Neural progenitor cell (in vitro differentiated cells): ENCODE data around the gene USP54. TPM values are rescaled to one million over a fixed set of nuclear protein-coding genes. Genes with fewer than 3 reads are reported as not detected.

Experiments used
- DNase-seq: peaks from one replicate; pipeline ENCODE4 v3.0.0-alpha.2; 2016; ENCODE audit warnings: low spot score
- H2AFZ ChIP-seq: fragments of 200-600 bp; sonication (generic); replicated peaks from 2 replicates; pipeline ENCODE4 v1.6.1; 2016; ENCODE audit warnings: antibody characterized with exemption
- H3F3A ChIP-seq: fragments of 200-600 bp; sonication (generic); 2 replicates; pipeline ENCODE4 v1.6.1; 2016; ENCODE audit warnings: antibody characterized with exemption, low read depth
- H3K27ac ChIP-seq: fragments of 200-600 bp; sonication (generic); 2 replicates; pipeline ENCODE4 v1.5.1; 2016; ENCODE audit warnings: mild to moderate bottlenecking
- H3K27me3 ChIP-seq: fragments of 200-600 bp; sonication (generic); 2 replicates; pipeline ENCODE4 v1.6.1; 2016; ENCODE audit warnings: mild to moderate bottlenecking, moderate library complexity
- H3K36me3 ChIP-seq: fragments of 200-600 bp; sonication (generic); 2 replicates; pipeline ENCODE4 v1.5.1; 2016
- H3K4me1 ChIP-seq: fragments of 200-600 bp; sonication (generic); 2 replicates; pipeline ENCODE4 v1.6.1; 2016; ENCODE audit warnings: mixed run types
- H3K4me2 ChIP-seq: fragments of 200-600 bp; sonication (generic); 2 replicates; pipeline ENCODE4 v1.6.1; 2016
- H3K4me3 ChIP-seq: fragments of 200-600 bp; sonication (generic); 2 replicates; pipeline ENCODE4 v1.5.1; 2016
- H3K79me2 ChIP-seq: fragments of 200-600 bp; sonication (generic); 2 replicates; pipeline ENCODE4 v1.6.1; 2016; ENCODE audit warnings: low read depth
- H3K9ac ChIP-seq: fragments of 200-600 bp; sonication (generic); 2 replicates; pipeline ENCODE4 v1.6.1; 2016
- H3K9me3 ChIP-seq: fragments of 200-600 bp; sonication (generic); 2 replicates; pipeline ENCODE4 v1.5.1; 2016; ENCODE audit warnings: low read depth
- H4K20me1 ChIP-seq: fragments of 200-600 bp; sonication (generic); 2 replicates; pipeline ENCODE4 v1.6.1; 2016; ENCODE audit warnings: low read depth
- H3K27ac Mint-ChIP-seq: 3 replicates; pipeline ENCODE4 v1.8.0; 2021; ENCODE audit warnings: mixed read lengths
- H3K27me3 Mint-ChIP-seq: 2 replicates; pipeline ENCODE4 v1.8.0; 2022; ENCODE audit warnings: low read depth, mild to moderate bottlenecking, inconsistent platforms, moderate library complexity, mixed read lengths; ENCODE audit not compliant: insufficient read depth
- H3K36me3 Mint-ChIP-seq: 3 replicates; pipeline ENCODE4 v1.8.0; 2021; ENCODE audit warnings: mixed read lengths
- H3K4me1 Mint-ChIP-seq: 3 replicates; pipeline ENCODE4 v1.8.0; 2021; ENCODE audit warnings: mixed read lengths
- H3K4me3 Mint-ChIP-seq: 3 replicates; pipeline ENCODE4 v1.8.0; 2021; ENCODE audit warnings: mild to moderate bottlenecking, moderate library complexity, mixed read lengths
- H3K9me3 Mint-ChIP-seq: 3 replicates; pipeline ENCODE4 v1.8.0; 2020; ENCODE audit warnings: mixed read lengths
- CTCF ChIP-seq: fragments of 200-600 bp; sonication (generic); IDR thresholded peaks from 2 replicates; pipeline ENCODE4 v1.5.1; 2017; ENCODE audit warnings: antibody characterized with exemption, mild to moderate bottlenecking
- EZH2 ChIP-seq: fragments of 200-600 bp; sonication (generic); IDR thresholded peaks from 2 replicates; pipeline ENCODE4 v1.6.1; 2017; ENCODE audit warnings: antibody characterized with exemption, mild to moderate bottlenecking, moderate library complexity
- EZH2phosphoT487 ChIP-seq: fragments of 200-600 bp; sonication (generic); IDR thresholded peaks from 2 replicates; pipeline ENCODE4 v1.6.1; 2017; ENCODE audit warnings: antibody characterized with exemption
- small RNA-seq: library from RNA; depleted of rRNA; stranded (forward); fragments of <200 nt; gene quantifications from one replicate; pipeline ENCODE3, GENCODE V24; 2015
- total RNA-seq: library from RNA; depleted of rRNA; stranded (reverse); fragments of >200 nt; gene quantifications from 2 replicates; pipeline ENCODE4 v1.2.3, GENCODE V29; 2015; ENCODE audit warnings: low replicate concordance

Gene USP54
- total RNA-seq, 1 donor from 2014 or later = 97.2 TPM

GRCh38 chr10:73456187-73456890 lies 134.8 kb downstream of the USP54 start:
- H3K9ac ChIP-seq = no peak overlapping the region
- H3K4me2 ChIP-seq = no peak overlapping the region
- Mint-ChIP-seq H3K4me3 (no peak overlapping the region), H3K9me3 (no peaks in the 10 kb centered on the region), H3K4me1 (no peaks in the 10 kb centered on the region), H3K27me3 (no peaks in the 10 kb centered on the region), H3K36me3 (peaks cover 9% of the 10 kb centered on the region), H3K27ac (no peak overlapping the region)
- H3K9me3 ChIP-seq = no peaks in the 10 kb centered on the region
- H2AFZ ChIP-seq = no peak overlapping the region
- no peaks in the 10 kb centered on the region for H3F3A ChIP-seq
- H3K36me3 ChIP-seq = peaks cover 8% of the 10 kb centered on the region
- H3K4me1 ChIP-seq = no peaks in the 10 kb centered on the region
- TF ChIP-seq CTCF = no peak
- TF ChIP-seq EZH2 = no peak
- no peak for TF ChIP-seq EZH2phosphoT487
- no peaks in the 10 kb centered on the region for H4K20me1 ChIP-seq
- no peak overlapping the region for H3K27ac ChIP-seq
- no peaks in the 10 kb centered on the region for H3K79me2 ChIP-seq
- H3K4me3 ChIP-seq = no peak overlapping the region
- DNase-seq = no peak
- H3K27me3 ChIP-seq = no peaks in the 10 kb centered on the region

- H3K4me1 ChIP-seq = no peaks in the 10 kb centered on the region
- no peaks in the 10 kb centered on the region for H3K27me3 ChIP-seq
- TF ChIP-seq CTCF = no peak
- TF ChIP-seq EZH2 = no peak
- no peak for TF ChIP-seq EZH2phosphoT487
- no peaks in the 10 kb centered on the region for H3F3A ChIP-seq
- no peaks in the 10 kb centered on the region for H3K9me3 Mint-ChIP-seq
- H3K27me3 Mint-ChIP-seq = no peaks in the 10 kb centered on the region
- no peaks in the 10 kb centered on the region for H4K20me1 ChIP-seq
- no peaks in the 10 kb centered on the region for H3K9me3 ChIP-seq
- H3K27ac Mint-ChIP-seq = no peak overlapping the region
- no peak overlapping the region for H3K9ac ChIP-seq
- peaks cover 8% of the 10 kb centered on the region for H3K36me3 ChIP-seq
- no peaks in the 10 kb centered on the region for H3K4me1 Mint-ChIP-seq
- DNase-seq = no peak
- H2AFZ ChIP-seq = no peak overlapping the region
- no peak overlapping the region for H3K4me3 ChIP-seq
- peaks cover 9% of the 10 kb centered on the region for H3K36me3 Mint-ChIP-seq
- no peak overlapping the region for H3K4me3 Mint-ChIP-seq
- H3K4me2 ChIP-seq = no peak overlapping the region
- H3K79me2 ChIP-seq = no peaks in the 10 kb centered on the region
- no peak overlapping the region for H3K27ac ChIP-seq
These were observed 142.0 kb downstream of the USP54 start for GRCh38 chr10:73449113-73449512.

- DNase-seq = no peak
- TF ChIP-seq EZH2 (no peak), EZH2phosphoT487 (no peak), CTCF (no peak)
- Mint-ChIP-seq H3K9me3 (no peaks in the 10 kb centered on the region), H3K27ac (no peak overlapping the region), H3K4me3 (no peak overlapping the region), H3K4me1 (no peaks in the 10 kb centered on the region), H3K27me3 (no peaks in the 10 kb centered on the region), H3K36me3 (peaks cover 7% of the 10 kb centered on the region)
- Histone ChIP-seq H3K27ac (no peak overlapping the region), H3K79me2 (no peaks in the 10 kb centered on the region), H3K9ac (no peak overlapping the region), H3F3A (no peaks in the 10 kb centered on the region), H4K20me1 (no peaks in the 10 kb centered on the region), H2AFZ (no peak overlapping the region), H3K4me2 (no peak overlapping the region), H3K4me1 (no peaks in the 10 kb centered on the region), H3K4me3 (no peak overlapping the region), H3K27me3 (no peaks in the 10 kb centered on the region), H3K9me3 (no peaks in the 10 kb centered on the region), H3K36me3 (peaks cover 7% of the 10 kb centered on the region)
These were observed 142.8 kb downstream of the USP54 start for GRCh38 chr10:73448384-73448783.

Small RNA genes within 50 kb of the gene (small RNA-seq; reads per million reads assigned to genes)
- not detected for gene RNU6-883P

Other genes starting within 250 kb of the USP54 start
- gene CFAP70, start 232.5 kb downstream of the USP54 start, total RNA-seq = 1.1 and 1.7 TPM in 2 replicates
- 49.1 and 53.6 TPM in 2 replicates for gene ANXA7, start 177.3 kb downstream of the USP54 start, total RNA-seq
- gene MSS51, start 157.8 kb downstream of the USP54 start, total RNA-seq = 1.4 and 2.2 TPM in 2 replicates
- 31.7 and 47.0 TPM in 2 replicates for gene PPP3CB, start 95.3 kb downstream of the USP54 start, total RNA-seq
- 1.2 and 1.9 TPM in 2 replicates for gene MYOZ1, start 50.1 kb upstream of the USP54 start, total RNA-seq
- 0.06 and 0.13 TPM in 2 replicates for gene SYNPO2L, start 64.7 kb upstream of the USP54 start, total RNA-seq
- gene AGAP5, start 106.8 kb upstream of the USP54 start, total RNA-seq = 8.3 and 9.4 TPM in 2 replicates
- 36.0 and 50.4 TPM in 2 replicates for gene SEC24C, start 153.0 kb upstream of the USP54 start, total RNA-seq
- gene CHCHD1, start 190.7 kb upstream of the USP54 start, total RNA-seq = 51.3 and 66.7 TPM in 2 replicates
- gene ZSWIM8, start 194.3 kb upstream of the USP54 start, total RNA-seq = 30.5 and 38.1 TPM in 2 replicates
- 12.4 and 32.1 TPM in 2 replicates for gene NDST2, start 220.3 kb upstream of the USP54 start, total RNA-seq